Keratinocyte (primary cell): Measurements from ENCODE around the gene ARHGAP4. TPM values are rescaled to one million over a fixed set of nuclear protein-coding genes. Genes with fewer than 3 reads are reported as not detected.

Source experiments
- DNase-seq: peaks from one replicate; pipeline ENCODE4 v3.0.0-alpha.2; 2011; ENCODE audit warnings: low read depth, missing footprints, low spot score
- FAIRE-seq: peaks from 2 replicates; lab custom pipeline; 2011; peaks lifted over from hg19 to GRCh38; lab: Jason Lieb, UNC
- H2AFZ ChIP-seq: 2 replicates; pipeline ENCODE4 v1.6.0; 2012; ENCODE audit warnings: low read length, control low read depth, inconsistent platforms; ENCODE audit not compliant: control insufficient read depth
- H3K27ac ChIP-seq: 2 replicates; pipeline ENCODE4 v1.5.1; 2011; ENCODE audit warnings: low read length; ENCODE audit not compliant: control insufficient read depth, insufficient read depth
- H3K27me3 ChIP-seq: 3 replicates; pipeline ENCODE4 v1.6.0; 2011; ENCODE audit warnings: low read length; ENCODE audit not compliant: control insufficient read depth, insufficient read depth; ENCODE audit errors: extremely low read depth
- H3K36me3 ChIP-seq, 2 experiments: 2 replicates in 1 of 2; 3 replicates in 1 of 2; pipeline ENCODE4 v1.5.1; 2011; ENCODE audit warnings: low read length in 2 of 2, mild to moderate bottlenecking in 1 of 2; ENCODE audit not compliant: control insufficient read depth in 2 of 2, insufficient read depth in 2 of 2; ENCODE audit errors: extremely low read depth in 1 of 2
- H3K4me1 ChIP-seq: 3 replicates; pipeline ENCODE4 v1.5.1; 2011; ENCODE audit warnings: low read length; ENCODE audit not compliant: control insufficient read depth, insufficient read depth; ENCODE audit errors: extremely low read depth
- H3K4me2 ChIP-seq: 3 replicates; pipeline ENCODE4 v1.6.0; 2011; ENCODE audit warnings: low read depth, low read length; ENCODE audit not compliant: control insufficient read depth, insufficient read depth; ENCODE audit errors: extremely low read depth
- H3K4me3 ChIP-seq, 3 experiments: fragments of 200-600 bp in 1 of 3; sonication (generic) in 1 of 3; 2 replicates in 2 of 3; 3 replicates in 1 of 3; pipeline ENCODE4 v1.5.1; 2011 to 2016; ENCODE audit warnings: low read length in 3 of 3, mild to moderate bottlenecking in 3 of 3, control low read depth in 2 of 3, inconsistent platforms in 1 of 3, low read depth in 1 of 3, mixed read lengths in 1 of 3, mixed run types in 1 of 3, moderate library complexity in 1 of 3; ENCODE audit not compliant: control insufficient read depth in 2 of 3, insufficient read depth in 2 of 3; ENCODE audit errors: extremely low read depth in 1 of 3
- H3K79me2 ChIP-seq: 2 replicates; pipeline ENCODE4 v1.6.0; 2012; ENCODE audit warnings: low read length; ENCODE audit not compliant: control insufficient read depth, insufficient read depth
- H3K9ac ChIP-seq: 3 replicates; pipeline ENCODE4 v1.6.0; 2011; ENCODE audit warnings: low read length; ENCODE audit not compliant: control insufficient read depth, insufficient read depth; ENCODE audit errors: extremely low read depth
- H3K9me1 ChIP-seq: 3 replicates; pipeline ENCODE4 v1.6.0; 2011; ENCODE audit warnings: low read length; ENCODE audit not compliant: control insufficient read depth, insufficient read depth; ENCODE audit errors: extremely low read depth
- H3K9me3 ChIP-seq: 2 replicates; pipeline ENCODE4 v1.5.1; 2012; ENCODE audit warnings: low read depth, low read length; ENCODE audit not compliant: control insufficient read depth
- H4K20me1 ChIP-seq: 3 replicates; pipeline ENCODE4 v1.6.0; 2011; ENCODE audit warnings: low read length; ENCODE audit not compliant: control insufficient read depth, insufficient read depth; ENCODE audit errors: extremely low read depth
- EZH2 ChIP-seq: IDR thresholded peaks from one replicate; pipeline ENCODE4 v1.6.1; 2012; ENCODE audit warnings: inconsistent platforms, mild to moderate bottlenecking, low read length, moderate library complexity
- dilution Hi-C: fragments of 300-500 bp; cut with MboI; formaldehyde crosslinking; loops from one replicate; pipeline ENCODE4 v1.7.0; 2020; ENCODE audit warnings: low sequenced_read_pairs; ENCODE audit not compliant: extremely low pct_ligation_motif_present
- polyA plus RNA-seq, 5 experiments: library from polyadenylated mRNA; depleted of rRNA in 3 of 5; stranded (reverse) in 3 of 5; stranded (forward) in 1 of 5; unstranded in 1 of 5; fragments of >200 nt; gene quantifications; 1 replicate in 1 of 5; 2 replicates in 3 of 5; 3 replicates in 1 of 5; pipeline versions ENCODE4 v1.2.1 to v1.2.3, GENCODE V29; 2011 to 2012; ENCODE audit warnings: missing spikeins in 2 of 5, low read depth in 1 of 5, low replicate concordance in 1 of 5
- TF ChIP-seq, protein P1 (sequence below), 3 experiments: IDR thresholded peaks in 1 of 3; conservative IDR thresholded peaks in 1 of 3; optimal IDR thresholded peaks in 1 of 3; 2 replicates in 2 of 3; 3 replicates in 1 of 3; pipeline versions ENCODE3 to v1.5.1; 2011; ENCODE audit warnings: low read length in 3 of 3, mild to moderate bottlenecking in 3 of 3, moderate library complexity in 2 of 3, control low read depth in 1 of 3, inconsistent platforms in 1 of 3; ENCODE audit not compliant: insufficient read depth in 2 of 3; ENCODE audit errors: extremely low read depth in 1 of 3

Gene ARHGAP4
- polyA plus RNA-seq, 1 donor (not counting 4 experiments of a cell fraction or from before 2014, with no cell fraction given) = 0.35 TPM

DNA sequence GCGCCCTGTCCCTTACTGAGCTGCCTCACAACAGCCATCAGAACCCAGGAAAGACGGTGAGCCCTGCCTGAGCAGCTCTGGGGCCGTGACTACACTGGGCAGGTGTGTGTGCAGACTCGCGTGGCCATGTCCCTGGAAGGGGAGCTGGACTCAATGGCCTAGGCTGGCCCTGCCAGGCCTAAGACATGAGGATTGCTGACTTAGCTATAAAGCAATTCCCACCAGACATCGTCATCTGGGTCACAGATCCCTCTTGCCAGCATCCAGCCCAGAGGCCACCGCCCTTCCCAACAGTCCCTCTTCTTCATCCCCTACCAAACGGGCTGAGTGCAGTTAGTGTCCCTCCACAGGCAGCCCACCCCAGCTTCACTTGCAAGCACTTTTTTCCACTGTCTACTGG, 5.1 kb upstream of the ARHGAP4 start:
- Histone ChIP-seq H3K4me2 (no peak overlapping the region), H3K9ac (no peak overlapping the region), H3K79me2 (peaks cover 28% of the 10 kb centered on the region), H3K9me3 (no peaks in the 10 kb centered on the region), H3K27ac (no peak overlapping the region), H3K36me3 (peaks cover 6 to 9% of the 10 kb centered on the region in 2 experiments), H2AFZ (no peak overlapping the region), H3K4me1 (peaks cover 14% of the 10 kb centered on the region), H3K4me3 (no peak overlapping the region), H4K20me1 (no peaks in the 10 kb centered on the region), H3K9me1 (no peaks in the 10 kb centered on the region), H3K27me3 (no peaks in the 10 kb centered on the region)
- no peak for DNase-seq
- no peak for TF ChIP-seq EZH2
- TF ChIP-seq, protein P1, sequence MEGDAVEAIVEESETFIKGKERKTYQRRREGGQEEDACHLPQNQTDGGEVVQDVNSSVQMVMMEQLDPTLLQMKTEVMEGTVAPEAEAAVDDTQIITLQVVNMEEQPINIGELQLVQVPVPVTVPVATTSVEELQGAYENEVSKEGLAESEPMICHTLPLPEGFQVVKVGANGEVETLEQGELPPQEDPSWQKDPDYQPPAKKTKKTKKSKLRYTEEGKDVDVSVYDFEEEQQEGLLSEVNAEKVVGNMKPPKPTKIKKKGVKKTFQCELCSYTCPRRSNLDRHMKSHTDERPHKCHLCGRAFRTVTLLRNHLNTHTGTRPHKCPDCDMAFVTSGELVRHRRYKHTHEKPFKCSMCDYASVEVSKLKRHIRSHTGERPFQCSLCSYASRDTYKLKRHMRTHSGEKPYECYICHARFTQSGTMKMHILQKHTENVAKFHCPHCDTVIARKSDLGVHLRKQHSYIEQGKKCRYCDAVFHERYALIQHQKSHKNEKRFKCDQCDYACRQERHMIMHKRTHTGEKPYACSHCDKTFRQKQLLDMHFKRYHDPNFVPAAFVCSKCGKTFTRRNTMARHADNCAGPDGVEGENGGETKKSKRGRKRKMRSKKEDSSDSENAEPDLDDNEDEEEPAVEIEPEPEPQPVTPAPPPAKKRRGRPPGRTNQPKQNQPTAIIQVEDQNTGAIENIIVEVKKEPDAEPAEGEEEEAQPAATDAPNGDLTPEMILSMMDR (optimal IDR thresholded peaks at IDR 0.05 in 1 of 3, IDR thresholded peaks at IDR 0.05 in 1 of 3, conservative IDR thresholded peaks at IDR 0.05 in 1 of 3; ENCODE audit: extremely low read depth in 1 of 3, insufficient read depth in 2 of 3, low read length in 3 of 3) = no peak
- FAIRE-seq = no peak
- dilution Hi-C loops = no loop called here

DNA sequence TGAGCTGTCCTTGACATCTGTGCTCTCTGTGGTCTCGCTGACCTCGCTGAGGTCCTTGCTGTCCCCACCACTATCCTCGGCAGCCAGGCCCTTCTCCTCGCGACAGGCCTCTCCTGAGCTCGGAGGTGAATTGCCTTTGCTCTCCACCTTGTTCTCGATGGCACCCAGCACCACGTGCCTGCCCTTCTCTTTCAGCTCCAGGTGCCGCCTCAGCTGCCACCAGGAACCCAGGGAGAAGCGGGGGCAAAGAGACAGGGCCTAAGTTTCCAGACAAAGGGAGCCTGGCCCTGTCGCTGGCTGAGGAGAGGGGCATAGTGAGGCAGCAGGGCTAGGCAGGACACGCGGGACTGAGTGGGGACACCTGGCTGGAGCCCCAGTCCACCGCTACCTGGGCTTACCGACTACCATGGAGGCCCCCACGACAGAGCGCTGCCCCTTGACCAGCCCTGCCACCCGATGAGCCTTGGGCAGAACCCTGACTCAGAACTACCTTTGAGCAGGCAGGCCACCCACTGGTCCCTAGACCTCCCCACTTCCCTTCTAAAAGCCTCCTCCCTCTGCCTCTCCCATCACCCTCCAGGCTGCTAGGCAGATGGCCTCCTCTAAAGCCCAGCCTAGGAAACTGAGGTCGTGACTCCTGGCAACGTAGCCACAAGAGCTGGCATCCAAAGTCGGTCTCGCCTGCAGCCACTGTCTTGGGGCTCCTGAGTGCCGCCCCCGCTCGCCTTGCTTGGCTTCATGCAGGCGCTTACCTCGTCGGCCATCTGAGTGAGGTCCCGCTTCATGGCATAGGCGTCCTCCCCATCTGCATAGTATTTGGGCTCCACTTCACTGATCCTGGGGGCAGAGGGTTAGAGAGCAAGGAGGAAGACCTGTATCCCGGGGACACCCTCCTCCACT, 4.2 kb upstream of the ARHGAP4 start:
- H4K20me1 ChIP-seq = no peaks in the 10 kb centered on the region
- no peak overlapping the region for H2AFZ ChIP-seq
- FAIRE-seq (no peak), DNase-seq (no peak)
- peaks cover 14% of the 10 kb centered on the region for H3K4me1 ChIP-seq
- dilution Hi-C loops = no loop called here
- no peak overlapping the region for H3K9ac ChIP-seq
- H3K4me2 ChIP-seq = no peak overlapping the region
- no peaks in the 10 kb centered on the region for H3K27me3 ChIP-seq
- no peaks in the 10 kb centered on the region for H3K9me1 ChIP-seq
- no peak overlapping the region for H3K27ac ChIP-seq
- no peaks in the 10 kb centered on the region for H3K9me3 ChIP-seq
- peaks cover 28% of the 10 kb centered on the region for H3K79me2 ChIP-seq
- TF ChIP-seq EZH2 = no peak
- TF ChIP-seq, protein P1 (optimal IDR thresholded peaks at IDR 0.05 in 1 of 3, IDR thresholded peaks at IDR 0.05 in 1 of 3, conservative IDR thresholded peaks at IDR 0.05 in 1 of 3; ENCODE audit: extremely low read depth in 1 of 3, insufficient read depth in 2 of 3, low read length in 3 of 3) = no peak
- H3K36me3 ChIP-seq = peaks cover 6 to 9% of the 10 kb centered on the region in 2 experiments
- no peak overlapping the region for H3K4me3 ChIP-seq
